ENCODE data around the gene RUNDC3A. TPM values are rescaled to one million over a fixed set of nuclear protein-coding genes. Genes with fewer than 3 reads are reported as not detected.

RUNDC3A gene
- total RNA-seq, 1 donor from 2014 or later, result 0.58 TPM

DNA sequence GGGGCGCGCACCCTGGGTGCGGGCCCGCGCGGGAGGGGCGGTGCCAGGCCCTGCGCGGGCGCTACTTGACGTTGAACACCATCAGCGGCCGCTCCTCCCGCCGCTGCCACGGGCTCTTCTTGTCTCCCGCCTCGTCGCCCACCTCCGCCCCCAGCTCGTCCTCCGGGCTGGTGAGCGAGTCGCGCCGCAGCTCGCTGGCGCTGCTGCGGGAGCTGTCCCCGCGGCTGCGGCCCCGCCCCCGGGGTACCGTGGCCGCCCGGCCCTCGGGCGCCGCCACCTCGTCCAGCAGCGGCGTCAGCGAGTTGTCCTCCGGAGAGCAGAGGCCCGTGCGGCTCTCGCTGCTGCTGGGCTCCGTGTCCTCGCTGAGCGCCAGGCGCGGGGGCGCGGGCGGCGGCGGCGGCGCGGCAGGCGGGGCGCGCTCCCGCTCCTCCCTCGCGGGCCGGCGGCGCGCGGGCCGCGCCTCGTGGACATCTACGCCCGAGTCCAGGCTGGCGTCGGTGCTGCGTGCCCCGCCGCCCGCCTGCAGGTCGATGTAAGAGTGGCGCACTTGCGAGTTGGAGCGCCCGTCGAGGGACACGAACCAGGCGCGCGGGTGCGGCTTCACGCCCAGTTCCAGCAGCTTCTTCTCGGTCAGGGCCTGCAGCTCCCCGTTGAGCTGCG is 45.4 kb downstream of the RUNDC3A start:
- no peak for TF ChIP-seq EZH2phosphoT487 (IDR thresholded peaks at IDR 0.05)
- TF ChIP-seq, protein P1, sequence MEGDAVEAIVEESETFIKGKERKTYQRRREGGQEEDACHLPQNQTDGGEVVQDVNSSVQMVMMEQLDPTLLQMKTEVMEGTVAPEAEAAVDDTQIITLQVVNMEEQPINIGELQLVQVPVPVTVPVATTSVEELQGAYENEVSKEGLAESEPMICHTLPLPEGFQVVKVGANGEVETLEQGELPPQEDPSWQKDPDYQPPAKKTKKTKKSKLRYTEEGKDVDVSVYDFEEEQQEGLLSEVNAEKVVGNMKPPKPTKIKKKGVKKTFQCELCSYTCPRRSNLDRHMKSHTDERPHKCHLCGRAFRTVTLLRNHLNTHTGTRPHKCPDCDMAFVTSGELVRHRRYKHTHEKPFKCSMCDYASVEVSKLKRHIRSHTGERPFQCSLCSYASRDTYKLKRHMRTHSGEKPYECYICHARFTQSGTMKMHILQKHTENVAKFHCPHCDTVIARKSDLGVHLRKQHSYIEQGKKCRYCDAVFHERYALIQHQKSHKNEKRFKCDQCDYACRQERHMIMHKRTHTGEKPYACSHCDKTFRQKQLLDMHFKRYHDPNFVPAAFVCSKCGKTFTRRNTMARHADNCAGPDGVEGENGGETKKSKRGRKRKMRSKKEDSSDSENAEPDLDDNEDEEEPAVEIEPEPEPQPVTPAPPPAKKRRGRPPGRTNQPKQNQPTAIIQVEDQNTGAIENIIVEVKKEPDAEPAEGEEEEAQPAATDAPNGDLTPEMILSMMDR (IDR thresholded peaks at IDR 0.05), result no peak
- no peak for TF ChIP-seq EZH2 (IDR thresholded peaks at IDR 0.05)
- Mint-ChIP-seq H3K27ac (no peak overlapping the region), H3K4me1 (peaks cover 4% of the 10 kb centered on the region), H3K36me3 (peaks cover 7% of the 10 kb centered on the region), H3K27me3 (ENCODE audit: insufficient read depth, low read depth) (peaks cover 12% of the 10 kb centered on the region), H3K4me3 (no peak overlapping the region), H3K9me3 (no peaks in the 10 kb centered on the region)
- no peak overlapping the region for H3K9ac ChIP-seq
- DNase-seq (ENCODE audit: low spot score), result peak; percentile 81
- H3K27me3 ChIP-seq, result peaks cover 12% of the 10 kb centered on the region
- H3K36me3 ChIP-seq, result no peaks in the 10 kb centered on the region
- peaks cover 33% of the 10 kb centered on the region for H3F3A ChIP-seq (ENCODE audit: low read depth)
- no peak overlapping the region for H3K27ac ChIP-seq
- H3K4me3 ChIP-seq, result peak overlapping the region; percentile 41
- H3K4me2 ChIP-seq, result peak overlapping the region; percentile 73
- H3K4me1 ChIP-seq, result no peaks in the 10 kb centered on the region
- peaks cover 69% of the 10 kb centered on the region for H4K20me1 ChIP-seq (ENCODE audit: low read depth)
- peaks cover 12% of the 10 kb centered on the region for H3K79me2 ChIP-seq (ENCODE audit: low read depth)
- no peaks in the 10 kb centered on the region for H3K9me3 ChIP-seq (ENCODE audit: low read depth)
- no peak overlapping the region for H2AFZ ChIP-seq (replicated peaks)

DNA sequence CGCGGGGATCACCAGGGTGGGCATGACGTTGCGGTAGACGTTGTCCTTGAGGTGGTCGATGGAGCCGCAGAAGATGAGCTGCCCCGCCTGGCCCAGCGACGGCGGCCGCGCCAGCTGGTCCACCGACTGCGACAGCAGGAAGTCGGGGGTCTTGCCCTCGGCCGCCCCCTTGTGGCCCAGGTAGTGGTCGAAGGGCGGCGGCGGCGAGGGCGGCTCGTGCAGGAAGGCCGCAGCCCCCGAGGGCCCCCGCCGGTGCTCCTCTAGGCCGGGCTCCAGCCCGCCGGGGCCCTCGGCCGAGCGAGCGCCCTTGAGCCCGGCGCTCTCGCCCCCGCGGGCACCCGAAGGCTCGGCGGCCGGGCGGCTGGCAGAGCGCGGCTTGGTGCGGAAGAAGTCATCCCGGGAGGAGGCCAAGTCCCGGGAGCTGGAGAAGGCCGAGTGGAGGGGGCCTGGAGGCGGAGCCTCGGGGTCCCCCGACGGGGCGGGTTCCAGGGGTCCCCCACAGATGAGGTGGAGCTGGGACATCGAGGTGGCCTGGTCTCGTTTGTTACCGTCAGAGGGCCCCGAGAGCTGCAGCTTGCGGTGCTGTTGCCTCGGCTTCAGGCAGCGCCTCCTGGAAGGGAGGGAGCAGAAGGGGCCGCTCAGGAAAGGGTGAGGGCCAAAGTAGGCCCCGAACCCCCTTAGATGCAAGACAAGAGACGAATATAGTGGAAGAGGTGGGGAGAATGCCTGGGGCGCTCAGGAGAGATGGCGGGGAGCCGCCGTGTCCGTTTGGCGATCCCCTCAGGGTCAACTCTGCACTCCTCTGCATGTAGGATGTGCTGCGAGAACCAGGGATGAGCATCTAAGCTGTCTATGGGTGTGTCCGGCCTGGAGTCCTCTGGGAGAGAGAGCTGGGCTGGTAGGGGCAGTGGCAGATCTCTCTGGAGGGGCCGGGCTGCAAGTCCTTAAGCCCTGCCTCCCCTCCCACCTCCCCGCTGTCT is 46.5 kb downstream of the RUNDC3A start:
- Histone ChIP-seq H3K9ac (no peak overlapping the region), H3K36me3 (no peaks in the 10 kb centered on the region)

DNA sequence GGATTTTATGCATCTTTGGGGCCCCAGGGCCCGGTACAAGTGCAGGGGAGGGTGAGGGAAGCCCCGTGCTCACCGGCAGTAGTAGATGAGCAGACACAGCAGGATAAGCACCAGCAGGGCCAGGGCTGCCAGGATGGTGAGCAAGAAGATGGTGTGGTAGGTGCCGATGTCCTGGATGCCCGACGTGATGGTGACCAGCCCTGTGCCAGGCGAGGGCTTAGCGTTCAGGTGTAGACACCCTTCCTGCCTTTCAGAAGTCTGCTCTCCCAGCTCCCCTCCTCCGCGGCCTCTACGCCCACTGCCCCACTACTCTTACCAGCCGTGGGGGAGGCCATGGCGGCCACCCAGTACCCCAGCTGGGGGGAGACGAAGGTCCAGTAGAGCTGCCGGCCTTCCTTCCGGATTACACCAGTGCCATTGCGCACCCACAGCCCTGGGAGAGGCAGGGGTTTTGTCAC is 47.3 kb downstream of the RUNDC3A start:
- no peak overlapping the region for H3K4me3 Mint-ChIP-seq
- H3K36me3 Mint-ChIP-seq, result peaks cover 9% of the 10 kb centered on the region
- H3K4me1 Mint-ChIP-seq, result peaks cover 17% of the 10 kb centered on the region
- H3K27ac Mint-ChIP-seq, result no peak overlapping the region
- DNase-seq (ENCODE audit: low spot score), result no peak
- Histone ChIP-seq H3K36me3 (no peaks in the 10 kb centered on the region), H3F3A (ENCODE audit: low read depth) (peaks cover 39% of the 10 kb centered on the region), H3K4me1 (peaks cover 10% of the 10 kb centered on the region), H3K27ac (no peak overlapping the region), H3K9me3 (ENCODE audit: low read depth) (no peaks in the 10 kb centered on the region), H3K4me3 (no peak overlapping the region), H3K27me3 (peaks cover 12% of the 10 kb centered on the region), H3K79me2 (ENCODE audit: low read depth) (peaks cover 30% of the 10 kb centered on the region), H2AFZ (replicated peaks) (no peak overlapping the region), H3K9ac (no peak overlapping the region), H3K4me2 (no peak overlapping the region), H4K20me1 (ENCODE audit: low read depth) (peaks cover 88% of the 10 kb centered on the region)
- no peaks in the 10 kb centered on the region for H3K9me3 Mint-ChIP-seq
- TF ChIP-seq EZH2phosphoT487 (IDR thresholded peaks at IDR 0.05), result no peak
- TF ChIP-seq, protein P1 (IDR thresholded peaks at IDR 0.05), result no peak
- no peak for TF ChIP-seq EZH2 (IDR thresholded peaks at IDR 0.05)
- H3K27me3 Mint-ChIP-seq (ENCODE audit: insufficient read depth, low read depth), result peaks cover 10% of the 10 kb centered on the region

More for the DNA sequence above, 46.5 kb downstream of the RUNDC3A start:
- H3K27me3 Mint-ChIP-seq (ENCODE audit: insufficient read depth, low read depth), result peaks cover 12% of the 10 kb centered on the region
- DNase-seq (ENCODE audit: low spot score), result peak; percentile 91
- TF ChIP-seq EZH2 (IDR thresholded peaks at IDR 0.05), result no peak
- TF ChIP-seq, protein P1 (IDR thresholded peaks at IDR 0.05), result peak; percentile 63
- H3K36me3 Mint-ChIP-seq, result peaks cover 9% of the 10 kb centered on the region
- H3K4me1 Mint-ChIP-seq, result peaks cover 9% of the 10 kb centered on the region
- peaks cover 33% of the 10 kb centered on the region for H3F3A ChIP-seq (ENCODE audit: low read depth)
- H3K79me2 ChIP-seq (ENCODE audit: low read depth), result peaks cover 22% of the 10 kb centered on the region
- no peaks in the 10 kb centered on the region for H3K9me3 ChIP-seq (ENCODE audit: low read depth)
- no peak overlapping the region for H3K27ac Mint-ChIP-seq
- no peak overlapping the region for H2AFZ ChIP-seq (replicated peaks)
- H3K4me3 ChIP-seq, result no peak overlapping the region
- no peak overlapping the region for H3K27ac ChIP-seq
- peaks cover 12% of the 10 kb centered on the region for H3K27me3 ChIP-seq
- H3K9me3 Mint-ChIP-seq, result no peaks in the 10 kb centered on the region
- peaks cover 2% of the 10 kb centered on the region for H3K4me1 ChIP-seq
- peaks cover 80% of the 10 kb centered on the region for H4K20me1 ChIP-seq (ENCODE audit: low read depth)
- H3K4me3 Mint-ChIP-seq, result no peak overlapping the region
- peak overlapping the region; percentile 63 for H3K4me2 ChIP-seq
